Measurements from ENCODE around the gene RPLP2.

RPLP2 gene

GRCh38 chr11:792535-792821 lies 17.3 kb upstream of the RPLP2 start:
- DNase-seq = no peak

DNA sequence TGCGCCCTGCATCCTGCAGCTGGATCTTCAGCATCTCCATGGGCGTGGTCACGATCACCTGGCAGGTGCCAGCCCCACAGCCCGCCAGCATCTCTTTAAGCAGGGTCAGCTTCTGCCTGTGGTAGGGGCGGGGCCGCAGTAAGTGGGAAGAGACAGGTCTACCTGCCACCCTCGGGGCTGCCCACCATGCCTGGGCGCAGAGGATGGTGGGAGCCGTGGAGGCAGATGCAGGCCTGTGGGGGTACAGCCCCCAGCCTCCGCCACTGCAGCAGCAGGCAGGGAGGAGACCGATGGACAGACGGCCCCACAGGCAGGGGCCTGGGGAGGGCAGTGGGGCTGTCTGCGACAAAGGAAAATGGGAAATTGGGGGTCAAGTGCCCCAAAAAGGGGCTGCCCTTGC lies 16.9 kb upstream of the RPLP2 start:
- no peak for DNase-seq

- DNase-seq = peak; percentile 83 to 89
Observed at GRCh38 chr11:793556-793955, 16.2 kb upstream of the RPLP2 start.

GRCh38 chr11:794013-794765 lies 15.6 kb upstream of the RPLP2 start:
- DNase-seq = no peak

- DNase-seq = no peak
Observed at GRCh38 chr11:794766-795633, 14.8 kb upstream of the RPLP2 start.

- DNase-seq = no peak
Observed at GRCh38 chr11:795634-796564, 13.9 kb upstream of the RPLP2 start.

GRCh38 chr11:796565-797295 lies 13.0 kb upstream of the RPLP2 start:
- DNase-seq = no peak

DNA sequence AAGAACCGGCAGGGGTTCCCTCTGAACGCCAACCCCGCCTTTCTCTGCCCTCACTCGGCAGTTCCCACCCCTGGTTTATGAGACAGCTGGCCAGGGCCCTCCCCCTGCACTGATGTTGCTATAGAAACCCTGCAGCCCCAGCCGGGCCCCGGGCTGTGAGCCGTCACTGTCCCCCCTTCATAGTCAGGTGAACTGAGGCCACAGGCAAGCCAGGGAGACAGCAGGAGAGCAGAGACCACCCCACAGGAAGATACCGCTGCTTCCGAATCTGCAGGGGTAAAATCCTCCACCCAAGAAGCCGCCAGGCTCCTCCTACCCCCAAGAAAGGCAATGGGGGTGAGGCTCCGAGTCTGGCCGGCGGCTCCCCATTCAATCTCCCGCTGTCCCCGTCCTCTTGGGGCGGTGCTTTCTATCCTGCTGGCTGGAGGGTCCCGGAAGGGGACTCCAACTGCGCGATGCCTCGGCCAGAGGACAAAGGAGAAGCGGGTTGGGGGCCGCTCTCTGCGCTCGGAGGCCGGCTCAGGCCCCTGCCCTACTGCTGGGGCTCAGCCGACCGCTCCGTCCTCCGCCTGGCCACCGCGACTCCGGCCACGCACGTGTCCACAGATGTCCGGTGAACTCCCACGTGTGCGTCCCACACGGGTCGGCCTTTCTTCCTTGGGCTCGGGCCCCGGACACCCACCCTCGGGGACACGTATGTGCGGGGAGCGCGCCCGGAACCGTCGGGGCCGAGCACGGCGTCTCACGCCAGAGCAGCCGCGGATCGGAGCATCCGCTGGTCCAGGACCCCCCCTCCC lies 12.3 kb upstream of the RPLP2 start:
- no peak for DNase-seq

DNA sequence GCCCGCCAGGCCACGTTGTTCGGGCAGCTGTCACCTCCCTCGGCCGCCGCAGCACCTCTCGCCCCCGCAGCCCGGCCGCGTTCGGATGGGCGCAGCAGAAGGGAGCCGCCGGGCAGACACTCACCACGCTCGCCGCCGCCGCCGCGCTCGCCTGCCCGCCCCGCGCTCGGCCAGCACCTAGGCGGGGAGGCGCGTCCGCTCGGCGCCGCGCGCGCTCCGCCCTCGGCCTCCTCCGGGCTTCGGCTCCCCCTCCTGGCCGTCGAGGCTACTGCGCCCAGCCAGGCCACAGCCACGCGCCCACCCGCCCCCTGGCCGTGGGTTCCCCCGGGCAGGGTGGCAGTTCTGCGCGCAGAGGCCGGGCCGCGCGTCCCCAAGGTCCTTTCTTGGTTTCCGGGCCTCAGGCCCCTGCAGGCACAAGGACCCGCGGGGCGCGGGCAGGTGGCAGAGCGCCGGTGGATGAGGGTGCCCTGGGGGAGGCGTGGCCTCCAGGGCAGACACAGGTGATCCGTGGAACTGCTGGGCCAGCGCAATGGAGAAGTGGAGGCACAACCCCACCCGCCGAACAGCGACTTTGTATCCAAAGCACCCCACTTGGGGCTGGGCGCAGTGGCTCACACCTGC lies 11.6 kb upstream of the RPLP2 start, which contains the start of gene SLC25A22:
Gene SLC25A22 (minus strand): TSS at position 189 of the 621 bp plus-strand sequence. CDS start 3,275 bp downstream, outside the sequence.
- DNase-seq = no peak

GRCh38 chr11:799641-800316 lies 10.0 kb upstream of the RPLP2 start:
- no peak for DNase-seq

GRCh38 chr11:800473-800872 lies 9.3 kb upstream of the RPLP2 start:
- DNase-seq = no peak

GRCh38 chr11:801097-801780 lies 8.5 kb upstream of the RPLP2 start:
- no peak for DNase-seq

- no peak for DNase-seq
Observed at GRCh38 chr11:802018-802617, 7.6 kb upstream of the RPLP2 start.

GRCh38 chr11:802693-803466 lies 6.9 kb upstream of the RPLP2 start:
- DNase-seq = no peak

DNA sequence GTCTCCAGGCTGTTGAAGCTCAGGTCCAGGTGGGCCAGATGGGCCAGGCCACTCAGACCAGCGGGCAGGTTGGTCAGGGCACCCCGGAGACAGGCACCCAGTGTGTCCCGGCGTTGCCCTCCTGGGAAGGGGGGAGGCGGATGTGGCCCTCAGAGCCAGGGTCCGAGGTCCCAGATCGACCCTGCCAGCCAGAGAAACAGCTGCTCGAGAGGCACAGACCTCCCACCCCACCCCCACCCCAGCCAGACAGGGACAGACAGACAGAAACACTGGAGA lies 6.4 kb upstream of the RPLP2 start:
- no peak for DNase-seq

- DNase-seq = no peak
Observed at GRCh38 chr11:803770-804598, 5.8 kb upstream of the RPLP2 start.

DNA sequence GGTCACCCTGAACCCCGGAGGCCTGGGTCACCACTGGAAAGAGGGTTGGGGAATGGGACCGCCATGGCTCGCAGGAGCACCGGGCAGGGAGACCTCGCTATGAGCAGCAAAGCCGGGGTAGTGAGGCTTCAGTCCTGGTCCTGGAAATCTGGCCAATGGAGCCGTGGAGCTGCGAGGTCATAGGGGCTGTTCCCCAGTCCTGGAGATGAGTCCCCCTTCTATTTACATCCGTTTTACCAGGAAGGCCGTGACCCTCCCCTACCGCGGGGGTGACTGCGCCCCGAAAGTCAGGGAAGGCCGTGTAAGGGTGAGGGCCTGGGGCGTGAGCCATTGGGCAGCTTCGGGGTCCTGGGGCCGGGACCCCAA lies 5.2 kb upstream of the RPLP2 start:
- DNase-seq = no peak
